Progenitor cell of endocrine pancreas (in vitro differentiated cells): Measurements from ENCODE around the gene WNT2B. TPM values are rescaled to one million over a fixed set of nuclear protein-coding genes. Genes with fewer than 3 reads are reported as not detected.

Experiments
- DNase-seq: peaks from one replicate; pipeline ENCODE4 v3.0.0; 2021; ENCODE audit warnings: low spot score; ENCODE audit not compliant: unreplicated experiment
- H3K27ac Mint-ChIP-seq: 2 replicates; pipeline ENCODE4 v1.8.0; 2021; ENCODE audit warnings: mild to moderate bottlenecking, moderate library complexity, mixed read lengths
- H3K27me3 Mint-ChIP-seq: 2 replicates; pipeline ENCODE4 v1.8.0; 2021; ENCODE audit warnings: mixed read lengths
- H3K36me3 Mint-ChIP-seq: 2 replicates; pipeline ENCODE4 v1.8.0; 2022; ENCODE audit warnings: mixed read lengths; ENCODE audit not compliant: insufficient read depth
- H3K4me1 Mint-ChIP-seq: 2 replicates; pipeline ENCODE4 v1.8.0; 2021; ENCODE audit warnings: low read depth, mixed read lengths
- H3K4me3 Mint-ChIP-seq: 2 replicates; pipeline ENCODE4 v1.8.0; 2021; ENCODE audit warnings: low read depth, mild to moderate bottlenecking, moderate library complexity, mixed read lengths
- H3K9me3 Mint-ChIP-seq: 2 replicates; pipeline ENCODE4 v1.8.0; 2021; ENCODE audit warnings: low read depth, mixed read lengths
- total RNA-seq: library from RNA; stranded (reverse); gene quantifications from 2 replicates; pipeline ENCODE4 v1.2.1, GENCODE V29; 2021
- TF ChIP-seq, protein P1 (sequence below): fragments of 200-600 bp; sonication (generic); IDR thresholded peaks from one replicate; pipeline ENCODE4 v1.5.0; 2021; ENCODE audit warnings: antibody characterized with exemption, mild to moderate bottlenecking; ENCODE audit not compliant: unreplicated experiment

The WNT2B gene
- total RNA-seq, 1 donor from 2014 or later = 0.77 TPM

DNA sequence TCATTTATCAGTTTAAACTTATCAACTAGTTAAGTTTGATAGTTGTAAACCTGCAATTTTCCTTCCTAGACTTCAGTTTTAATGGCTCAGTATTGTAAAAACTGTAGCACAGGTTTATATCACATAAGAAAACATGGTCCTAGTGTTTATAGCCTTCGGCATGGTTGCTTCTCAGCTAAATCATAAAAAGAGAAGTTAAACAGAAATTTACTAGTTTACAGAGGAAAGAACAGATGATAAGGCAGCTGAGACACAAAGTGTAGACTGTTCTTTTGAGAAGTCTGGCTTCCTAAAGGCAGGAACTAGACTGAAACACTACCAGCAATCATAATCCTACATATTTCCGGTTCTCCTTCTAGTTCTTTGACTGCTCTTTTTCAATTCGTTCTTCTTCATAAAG lies 39.8 kb downstream of the WNT2B start:
- Mint-ChIP-seq H3K27me3 (no peaks in the 10 kb centered on the region), H3K9me3 (no peaks in the 10 kb centered on the region), H3K4me3 (no peak overlapping the region), H3K27ac (no peak overlapping the region), H3K36me3 (peaks cover 3% of the 10 kb centered on the region), H3K4me1 (no peaks in the 10 kb centered on the region)
- TF ChIP-seq, protein P1, sequence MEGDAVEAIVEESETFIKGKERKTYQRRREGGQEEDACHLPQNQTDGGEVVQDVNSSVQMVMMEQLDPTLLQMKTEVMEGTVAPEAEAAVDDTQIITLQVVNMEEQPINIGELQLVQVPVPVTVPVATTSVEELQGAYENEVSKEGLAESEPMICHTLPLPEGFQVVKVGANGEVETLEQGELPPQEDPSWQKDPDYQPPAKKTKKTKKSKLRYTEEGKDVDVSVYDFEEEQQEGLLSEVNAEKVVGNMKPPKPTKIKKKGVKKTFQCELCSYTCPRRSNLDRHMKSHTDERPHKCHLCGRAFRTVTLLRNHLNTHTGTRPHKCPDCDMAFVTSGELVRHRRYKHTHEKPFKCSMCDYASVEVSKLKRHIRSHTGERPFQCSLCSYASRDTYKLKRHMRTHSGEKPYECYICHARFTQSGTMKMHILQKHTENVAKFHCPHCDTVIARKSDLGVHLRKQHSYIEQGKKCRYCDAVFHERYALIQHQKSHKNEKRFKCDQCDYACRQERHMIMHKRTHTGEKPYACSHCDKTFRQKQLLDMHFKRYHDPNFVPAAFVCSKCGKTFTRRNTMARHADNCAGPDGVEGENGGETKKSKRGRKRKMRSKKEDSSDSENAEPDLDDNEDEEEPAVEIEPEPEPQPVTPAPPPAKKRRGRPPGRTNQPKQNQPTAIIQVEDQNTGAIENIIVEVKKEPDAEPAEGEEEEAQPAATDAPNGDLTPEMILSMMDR = no peak
- no peak for DNase-seq

DNA sequence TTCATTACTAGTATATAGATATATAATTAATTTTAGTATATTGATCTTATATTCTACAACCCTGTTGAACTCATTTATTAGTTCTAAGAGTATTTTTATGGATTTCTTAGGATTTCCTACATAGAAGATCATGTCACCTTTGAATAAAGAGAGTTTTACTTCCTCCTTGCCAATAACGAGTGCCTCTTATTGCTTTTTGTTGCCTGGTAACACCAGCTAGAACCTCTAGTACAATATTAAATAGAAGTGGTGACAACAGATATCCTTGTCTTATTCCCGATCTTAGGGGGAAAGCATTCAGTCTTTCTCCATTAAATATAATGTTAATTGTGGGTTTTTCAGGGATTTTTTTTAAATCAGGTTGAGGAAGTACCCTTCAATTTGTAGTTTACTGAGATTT lies 40.8 kb downstream of the WNT2B start:
- Mint-ChIP-seq H3K4me3 (no peak overlapping the region), H3K9me3 (no peaks in the 10 kb centered on the region), H3K36me3 (peaks cover 3% of the 10 kb centered on the region), H3K27ac (no peak overlapping the region), H3K4me1 (no peaks in the 10 kb centered on the region), H3K27me3 (no peaks in the 10 kb centered on the region)
- TF ChIP-seq, protein P1 = no peak
- DNase-seq = no peak

DNA sequence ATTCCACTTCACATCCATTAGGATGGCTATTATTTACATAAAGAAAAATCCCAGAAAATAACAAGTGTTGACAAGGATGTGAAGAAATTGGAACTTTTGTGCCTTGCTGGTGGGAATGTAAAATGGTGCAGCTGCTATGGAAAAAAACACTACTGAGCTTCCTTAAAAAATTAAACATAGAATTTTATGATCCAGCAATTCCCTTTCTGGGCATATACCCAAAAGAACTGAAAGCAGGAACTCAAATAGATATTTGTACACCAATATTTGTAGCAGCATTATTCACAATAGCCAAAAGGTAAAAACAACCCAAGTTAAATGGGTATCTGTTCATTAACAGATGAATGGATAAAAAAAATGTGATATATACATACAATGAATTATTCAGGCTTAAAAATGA lies 45.6 kb downstream of the WNT2B start:
- no peak overlapping the region for H3K27ac Mint-ChIP-seq
- H3K9me3 Mint-ChIP-seq = no peaks in the 10 kb centered on the region
- H3K4me1 Mint-ChIP-seq = no peaks in the 10 kb centered on the region
- H3K4me3 Mint-ChIP-seq = no peak overlapping the region
- TF ChIP-seq, protein P1 = no peak
- H3K27me3 Mint-ChIP-seq = no peaks in the 10 kb centered on the region
- no peak for DNase-seq
- peaks cover 5% of the 10 kb centered on the region for H3K36me3 Mint-ChIP-seq

DNA sequence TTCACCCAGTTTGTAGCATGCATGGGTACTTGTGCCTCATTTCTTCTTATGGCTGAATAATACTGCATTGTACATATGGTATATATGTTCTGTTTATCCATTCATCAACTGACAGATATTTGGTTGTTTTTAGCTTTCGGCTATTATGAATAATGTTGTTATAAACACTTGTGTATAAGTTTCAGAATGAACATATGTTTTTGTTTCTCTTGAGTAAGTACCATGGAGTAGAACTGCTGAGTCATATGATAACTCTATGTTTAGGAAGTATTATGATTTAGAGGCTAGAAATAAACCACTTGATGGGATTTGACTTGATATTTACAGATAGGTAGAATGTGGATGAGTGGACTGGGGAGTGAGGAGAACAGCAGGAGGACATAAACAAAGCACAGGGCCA lies 48.6 kb downstream of the WNT2B start:
- Mint-ChIP-seq H3K27me3 (no peaks in the 10 kb centered on the region), H3K4me3 (no peak overlapping the region), H3K36me3 (peaks cover 6% of the 10 kb centered on the region), H3K9me3 (no peaks in the 10 kb centered on the region), H3K27ac (no peak overlapping the region), H3K4me1 (no peaks in the 10 kb centered on the region)
- no peak for DNase-seq
- TF ChIP-seq, protein P1 = no peak

DNA sequence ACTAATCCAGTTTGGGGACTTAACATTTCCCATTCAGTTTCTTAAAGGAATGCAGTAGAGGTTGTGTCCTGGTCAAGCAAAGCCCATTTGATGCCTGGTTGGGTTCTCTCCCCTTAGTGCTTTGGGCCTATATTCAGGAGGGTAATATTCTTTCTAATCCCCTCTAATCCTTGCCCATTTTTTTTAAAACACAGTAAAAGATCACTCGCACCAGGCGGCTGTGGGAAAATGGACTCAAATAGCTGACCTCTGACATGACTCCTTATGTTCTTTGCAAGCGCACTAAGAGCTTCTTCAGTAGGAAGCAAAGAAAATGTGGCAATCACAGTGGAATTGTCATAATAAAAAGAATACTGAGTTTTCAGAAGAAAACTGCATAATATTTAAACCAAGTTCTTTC lies 49.9 kb downstream of the WNT2B start:
- DNase-seq = no peak
- H3K4me3 Mint-ChIP-seq = no peak overlapping the region
- H3K4me1 Mint-ChIP-seq = no peaks in the 10 kb centered on the region
- no peaks in the 10 kb centered on the region for H3K9me3 Mint-ChIP-seq
- H3K36me3 Mint-ChIP-seq = peaks cover 6% of the 10 kb centered on the region
- TF ChIP-seq, protein P1 = no peak
- no peak overlapping the region for H3K27ac Mint-ChIP-seq
- H3K27me3 Mint-ChIP-seq = no peaks in the 10 kb centered on the region

DNA sequence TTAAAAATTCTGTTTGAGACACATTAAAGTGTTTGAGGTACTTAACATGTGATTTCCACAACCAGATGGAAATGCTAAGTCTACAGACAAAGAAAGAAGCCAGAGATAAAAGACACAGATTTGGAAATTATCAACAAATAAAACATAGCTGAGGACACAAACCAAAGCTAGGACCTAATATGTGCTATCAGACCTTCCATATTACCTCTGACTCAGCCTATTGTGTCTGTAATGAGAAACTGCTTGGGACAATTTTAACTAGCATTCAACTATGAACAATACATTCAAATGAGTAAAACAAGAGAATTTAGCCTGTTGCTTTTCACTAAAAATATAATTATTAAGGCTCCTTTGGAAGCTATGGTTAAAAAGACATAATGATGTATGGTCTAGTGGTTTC lies 54.6 kb downstream of the WNT2B start:
- H3K4me1 Mint-ChIP-seq = peaks cover 6% of the 10 kb centered on the region
- H3K36me3 Mint-ChIP-seq = peaks cover 10% of the 10 kb centered on the region
- no peak overlapping the region for H3K27ac Mint-ChIP-seq
- DNase-seq = no peak
- no peaks in the 10 kb centered on the region for H3K27me3 Mint-ChIP-seq
- no peaks in the 10 kb centered on the region for H3K9me3 Mint-ChIP-seq
- H3K4me3 Mint-ChIP-seq = no peak overlapping the region
- TF ChIP-seq, protein P1 = no peak
